TTC549 (cell line): ENCODE measurements around the gene CNBD2.
"Not testable (repeated sequence)": the region's sequence is repeated elsewhere in the genome, so short reads cannot be mapped to it uniquely, and the experiment has no call there.

Source experiments
- FAIRE-seq: peaks from 2 replicates; lab custom pipeline; 2012; peaks lifted over from hg19 to GRCh38; lab: Jason Lieb, UNC

The CNBD2 gene

GRCh38 chr20:36063916-36064657 is 95.7 kb downstream of the CNBD2 start:
- no peak for FAIRE-seq

DNA sequence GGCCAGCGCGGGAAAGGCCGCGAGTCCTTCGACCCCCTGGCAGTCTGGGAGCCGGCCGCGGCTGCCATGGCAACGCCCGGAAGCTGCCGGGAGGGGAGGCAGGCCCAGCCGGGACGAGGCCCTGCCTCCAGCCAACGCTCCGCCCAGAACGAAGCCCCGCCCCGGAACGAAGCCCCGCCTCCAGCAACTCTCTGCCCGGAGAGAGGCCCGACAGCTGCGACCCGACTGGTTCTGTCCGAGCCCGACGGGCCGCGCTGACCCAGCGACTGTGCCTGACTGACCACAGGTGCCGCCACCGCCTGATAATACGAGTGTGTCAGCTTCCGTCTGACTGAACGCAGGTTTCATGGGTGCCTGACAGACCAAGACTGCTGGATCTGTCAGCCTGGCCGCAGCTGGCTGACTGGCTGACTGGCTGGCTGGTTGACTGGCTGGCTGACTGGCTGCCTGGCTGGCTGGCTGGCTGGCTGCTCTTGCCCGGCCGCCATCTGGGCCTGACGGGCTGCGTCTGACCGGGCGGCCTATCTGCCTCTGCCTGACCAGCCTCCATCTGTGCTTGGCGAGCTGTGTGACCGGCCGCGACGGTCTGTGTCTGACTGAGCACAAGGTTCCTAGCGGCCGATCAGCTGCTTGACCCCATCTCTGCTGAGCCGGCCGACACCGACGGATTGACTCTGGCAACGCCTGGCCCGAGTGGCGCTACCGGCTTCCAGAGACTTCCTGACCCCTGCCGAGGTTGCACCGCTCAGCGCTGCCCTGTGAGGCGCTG is 96.5 kb downstream of the CNBD2 start:
- FAIRE-seq, result no peak

- FAIRE-seq, result no peak
Measured at GRCh38 chr20:36065427-36065998, 97.1 kb downstream of the CNBD2 start.

GRCh38 chr20:36066777-36067176 is 98.4 kb downstream of the CNBD2 start:
- FAIRE-seq, result no peak

DNA sequence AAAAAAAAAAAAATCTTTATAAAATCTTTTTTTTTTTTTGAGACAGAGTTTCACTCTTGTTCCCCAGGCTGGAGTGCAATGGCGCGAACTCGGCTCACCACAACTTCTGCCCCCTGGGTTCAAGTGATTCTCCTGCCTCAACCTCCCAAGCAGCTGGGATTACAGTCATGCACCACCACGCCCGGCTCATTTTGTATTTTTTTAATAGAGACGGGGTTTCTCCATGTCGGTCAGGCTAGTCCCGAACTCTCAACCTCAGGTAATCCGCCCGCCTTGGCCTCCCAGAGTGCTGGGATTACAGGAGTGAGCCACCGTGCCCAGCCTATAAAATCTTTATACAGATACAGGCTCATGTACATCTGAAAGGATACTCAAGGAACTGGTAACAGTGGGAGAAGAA is 100.1 kb downstream of the CNBD2 start:
- FAIRE-seq, result not testable (repeated sequence)

GRCh38 chr20:36070451-36070850 is 102.1 kb downstream of the CNBD2 start:
- no peak for FAIRE-seq

GRCh38 chr20:36071848-36072247 is 103.5 kb downstream of the CNBD2 start:
- no peak for FAIRE-seq

DNA sequence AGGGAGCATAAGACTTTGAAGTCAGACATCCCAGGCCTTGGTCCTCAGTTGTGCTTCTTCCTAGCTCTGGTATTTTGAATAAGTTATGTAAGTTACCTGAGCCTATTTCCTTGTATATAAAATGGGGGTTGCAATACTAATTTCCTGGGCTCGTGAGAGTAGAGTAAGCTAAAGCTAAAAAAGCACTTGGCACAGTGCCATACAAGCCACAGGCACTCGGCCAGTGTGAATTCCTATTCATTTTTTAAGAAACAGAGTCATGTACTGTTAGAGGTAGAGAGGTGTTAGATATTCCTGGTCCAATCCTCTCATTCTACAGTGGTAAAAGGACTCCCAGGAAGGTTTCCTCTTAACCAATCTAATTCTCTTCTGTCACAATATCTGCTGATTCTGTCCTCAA is 106.6 kb downstream of the CNBD2 start:
- no peak for FAIRE-seq

GRCh38 chr20:36077762-36078161 is 109.4 kb downstream of the CNBD2 start:
- FAIRE-seq, result not testable (repeated sequence)

GRCh38 chr20:36079486-36079885 is 111.1 kb downstream of the CNBD2 start:
- FAIRE-seq, result no peak

GRCh38 chr20:36079984-36080383 is 111.6 kb downstream of the CNBD2 start:
- FAIRE-seq, result not testable (repeated sequence)
